ENCODE results near the gene PARD3B. TPM values are rescaled to one million over a fixed set of nuclear protein-coding genes. Genes with fewer than 3 reads are reported as not detected.

PARD3B gene
- total and polyA plus RNA-seq, 7 donors, result 3.2 to 64.0 (median 42.5) TPM

DNA sequence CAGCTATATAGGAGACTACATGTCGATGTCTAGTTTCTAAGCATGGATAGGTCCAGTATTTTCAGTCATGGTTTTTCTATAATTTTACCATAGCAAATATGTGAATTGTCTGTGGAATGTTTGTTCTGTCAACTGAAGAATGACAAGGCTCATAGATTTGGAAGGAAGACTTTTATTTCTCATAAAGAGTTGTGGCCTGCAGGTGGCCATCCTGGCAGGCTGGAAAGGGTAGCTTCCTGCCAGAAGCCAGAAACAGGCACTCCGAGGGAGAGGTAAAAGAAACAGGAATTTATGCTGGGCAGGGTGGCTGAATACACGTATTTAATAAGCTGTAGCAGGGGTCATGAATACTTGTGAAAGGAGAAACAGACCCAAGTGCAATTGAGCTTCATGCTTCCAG lies 182.1 kb downstream of the PARD3B start:
- TF ChIP-seq POLR2AphosphoS5 (IDR thresholded peaks at IDR 0.05) (no peak), POLR2A (IDR thresholded peaks at IDR 0.05) (no peak), EP300 (IDR thresholded peaks at IDR 0.05) (no peak)
- TF ChIP-seq, protein P1, sequence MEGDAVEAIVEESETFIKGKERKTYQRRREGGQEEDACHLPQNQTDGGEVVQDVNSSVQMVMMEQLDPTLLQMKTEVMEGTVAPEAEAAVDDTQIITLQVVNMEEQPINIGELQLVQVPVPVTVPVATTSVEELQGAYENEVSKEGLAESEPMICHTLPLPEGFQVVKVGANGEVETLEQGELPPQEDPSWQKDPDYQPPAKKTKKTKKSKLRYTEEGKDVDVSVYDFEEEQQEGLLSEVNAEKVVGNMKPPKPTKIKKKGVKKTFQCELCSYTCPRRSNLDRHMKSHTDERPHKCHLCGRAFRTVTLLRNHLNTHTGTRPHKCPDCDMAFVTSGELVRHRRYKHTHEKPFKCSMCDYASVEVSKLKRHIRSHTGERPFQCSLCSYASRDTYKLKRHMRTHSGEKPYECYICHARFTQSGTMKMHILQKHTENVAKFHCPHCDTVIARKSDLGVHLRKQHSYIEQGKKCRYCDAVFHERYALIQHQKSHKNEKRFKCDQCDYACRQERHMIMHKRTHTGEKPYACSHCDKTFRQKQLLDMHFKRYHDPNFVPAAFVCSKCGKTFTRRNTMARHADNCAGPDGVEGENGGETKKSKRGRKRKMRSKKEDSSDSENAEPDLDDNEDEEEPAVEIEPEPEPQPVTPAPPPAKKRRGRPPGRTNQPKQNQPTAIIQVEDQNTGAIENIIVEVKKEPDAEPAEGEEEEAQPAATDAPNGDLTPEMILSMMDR (IDR thresholded peaks at IDR 0.05), result no peak
- Histone ChIP-seq H3K4me3 (no peak overlapping the region), H3K36me3 (no peaks in the 10 kb centered on the region), H3K4me1 (peaks cover 0 to 14% (median 12%) of the 10 kb centered on the region in 4 donors), H3K9me3 (no peaks in the 10 kb centered on the region), H3K27me3 (no peaks in the 10 kb centered on the region), H3K27ac (no peak overlapping the region)
- no peak for DNase-seq
- 70 to 89% methylated on average over 3 of the region's 3 CpGs for WGBS, 2 donors
- intact Hi-C loops (cut with DNase I), result no loop called here

GRCh38 chr2:204730603-204731002 lies 185.3 kb downstream of the PARD3B start:
- no peaks in the 10 kb centered on the region for H3K27me3 ChIP-seq
- DNase-seq, result no peak
- no peak overlapping the region for H3K27ac ChIP-seq
- no peaks in the 10 kb centered on the region for H3K9me3 ChIP-seq
- H3K36me3 ChIP-seq, result no peaks in the 10 kb centered on the region
- H3K4me1 ChIP-seq, result peaks cover 0 to 25% (median 17%) of the 10 kb centered on the region in 4 donors
- WGBS, 2 donors, result 84 to 87% methylated on average over 4 of the region's 4 CpGs
- TF ChIP-seq POLR2A (IDR thresholded peaks at IDR 0.05) (no peak), POLR2AphosphoS5 (IDR thresholded peaks at IDR 0.05) (no peak), EP300 (IDR thresholded peaks at IDR 0.05) (no peak)
- TF ChIP-seq, protein P1 (IDR thresholded peaks at IDR 0.05), result no peak
- intact Hi-C loops (cut with DNase I), result no loop called here
- H3K4me3 ChIP-seq, result no peak overlapping the region

DNA sequence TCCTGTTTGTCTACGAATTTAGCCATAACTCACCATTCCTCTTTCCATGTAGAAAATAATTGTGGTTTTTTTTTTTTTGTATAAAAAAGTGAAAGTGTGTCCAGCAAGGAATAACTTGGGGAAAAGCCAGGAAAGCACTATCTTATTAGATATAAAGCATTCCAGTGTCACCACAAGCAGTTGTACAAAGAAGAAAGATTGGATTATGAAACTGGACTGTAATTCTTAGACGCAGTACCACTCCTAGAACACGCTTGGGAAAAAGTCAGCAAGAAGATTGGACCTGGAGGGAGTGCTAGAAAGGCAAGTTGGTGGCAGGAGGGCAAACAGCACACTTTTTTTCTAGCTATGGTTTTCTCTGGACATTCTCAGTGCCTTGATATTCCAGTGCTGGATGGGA lies 186.7 kb downstream of the PARD3B start:
- Histone ChIP-seq H3K4me1 (peaks cover 0 to 25% (median 17%) of the 10 kb centered on the region in 4 donors), H3K27ac (no peak overlapping the region), H3K36me3 (no peaks in the 10 kb centered on the region), H3K4me3 (no peak overlapping the region), H3K27me3 (no peaks in the 10 kb centered on the region), H3K9me3 (no peaks in the 10 kb centered on the region)
- no peak for TF ChIP-seq EP300 (IDR thresholded peaks at IDR 0.05)
- TF ChIP-seq POLR2A (IDR thresholded peaks at IDR 0.05), result no peak
- TF ChIP-seq, protein P1 (IDR thresholded peaks at IDR 0.05), result no peak
- no peak for TF ChIP-seq POLR2AphosphoS5 (IDR thresholded peaks at IDR 0.05)
- WGBS, 2 donors, result 50 to 62% methylated on average over 3 of the region's 3 CpGs
- no peak for DNase-seq
- intact Hi-C loops (cut with DNase I), result no loop called here

- DNase-seq, result no peak
- H3K4me1 ChIP-seq, result peaks cover 0 to 13% (median 4%) of the 10 kb centered on the region in 4 donors
- no peaks in the 10 kb centered on the region for H3K27me3 ChIP-seq
- intact Hi-C loops (cut with DNase I), result no loop called here
- H3K27ac ChIP-seq, result no peak overlapping the region
- H3K4me3 ChIP-seq, result no peak overlapping the region
- no peak for TF ChIP-seq POLR2AphosphoS5 (IDR thresholded peaks at IDR 0.05)
- no peak for TF ChIP-seq EP300 (IDR thresholded peaks at IDR 0.05)
- TF ChIP-seq POLR2A (IDR thresholded peaks at IDR 0.05), result no peak
- TF ChIP-seq, protein P1 (IDR thresholded peaks at IDR 0.05), result no peak
- peaks cover 0 to 5% (median 0%) of the 10 kb centered on the region in 4 donors for H3K9me3 ChIP-seq
- H3K36me3 ChIP-seq, result no peaks in the 10 kb centered on the region
- 95 to 96% methylated on average over 1 of the region's 1 CpG for WGBS, 2 donors
Observed at GRCh38 chr2:204737296-204737695, 192.0 kb downstream of the PARD3B start.

DNA sequence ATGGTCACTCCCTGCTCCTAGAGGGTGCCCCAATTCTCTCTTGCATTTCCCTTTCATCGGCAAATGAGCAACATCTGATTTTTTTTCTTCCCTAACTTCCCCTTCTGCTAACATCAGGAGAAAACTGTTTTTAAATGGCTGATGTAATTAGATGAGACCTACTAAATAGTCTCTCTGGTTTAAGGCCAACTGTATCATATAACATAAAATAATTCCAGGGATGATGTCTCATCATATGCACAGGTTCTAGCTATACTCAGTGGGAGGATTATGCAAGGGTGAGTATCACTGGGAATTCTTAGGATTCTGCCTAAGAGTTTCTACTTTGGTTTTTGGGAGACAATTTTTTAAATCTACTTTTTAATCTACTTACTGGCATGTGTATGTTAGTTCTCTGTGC lies 193.4 kb downstream of the PARD3B start:
- Histone ChIP-seq H3K36me3 (no peaks in the 10 kb centered on the region), H3K4me1 (peaks cover 0 to 22% (median 4%) of the 10 kb centered on the region in 4 donors), H3K27ac (no peak overlapping the region), H3K4me3 (no peak overlapping the region), H3K27me3 (no peaks in the 10 kb centered on the region), H3K9me3 (peaks cover 0 to 5% (median 0%) of the 10 kb centered on the region in 4 donors)
- TF ChIP-seq, protein P1 (IDR thresholded peaks at IDR 0.05), result no peak
- TF ChIP-seq POLR2A (IDR thresholded peaks at IDR 0.05) (no peak), POLR2AphosphoS5 (IDR thresholded peaks at IDR 0.05) (no peak), EP300 (IDR thresholded peaks at IDR 0.05) (no peak)
- intact Hi-C loops (cut with DNase I), result no loop called here
- no peak for DNase-seq
- WGBS, 2 donors, result 77 to 89% methylated on average over 1 of the region's 1 CpG

Data from sigmoid colon (tissue), 7 donors.